SK-N-MC (cell line): ENCODE data around the gene PROSER1.

Source experiments
- DNase-seq: peaks from one replicate; pipeline ENCODE4 v3.0.0-alpha.2; 2011; ENCODE audit warnings: low read depth, low spot score
- H3K27ac ChIP-seq: fragments of 200-600 bp; sonication (generic); 2 replicates; pipeline ENCODE4 v1.5.1; 2016; ENCODE audit warnings: mixed run types
- H3K36me3 ChIP-seq: fragments of 200-600 bp; sonication (generic); 2 replicates; pipeline ENCODE4 v1.6.1; 2017; ENCODE audit warnings: antibody characterized with exemption, low read length, mixed read lengths; ENCODE audit not compliant: insufficient read depth
- H3K4me3 ChIP-seq: fragments of 200-600 bp; sonication (generic); 2 replicates; pipeline ENCODE4 v1.5.1; 2016
- H3K9ac ChIP-seq: fragments of 200-600 bp; sonication (generic); 2 replicates; pipeline ENCODE4 v1.8.0; 2017; ENCODE audit warnings: mixed run types, mixed read lengths; ENCODE audit not compliant: insufficient read length
- H3K9me3 ChIP-seq: fragments of 200-600 bp; sonication (generic); 2 replicates; pipeline ENCODE4 v1.6.1; 2017; ENCODE audit warnings: low read depth, mild to moderate bottlenecking, antibody characterized with exemption, low read length, moderate library complexity, mixed read lengths
- EZH2 ChIP-seq: fragments of 200-600 bp; sonication (generic); IDR thresholded peaks from one replicate; pipeline ENCODE4 v1.6.1; 2017; ENCODE audit warnings: antibody characterized with exemption
- FOXP2 ChIP-seq: optimal IDR thresholded peaks from 2 replicates; pipeline ENCODE3; 2011; ENCODE audit warnings: mild to moderate bottlenecking, moderate library complexity; ENCODE audit not compliant: insufficient read depth; ENCODE audit errors: extremely low read length, control extremely low read depth
- POLR2AphosphoS5 ChIP-seq: IDR thresholded peaks from 2 replicates; pipeline ENCODE4 v1.6.1; 2012; ENCODE audit warnings: mild to moderate bottlenecking, low read depth, low read length, borderline replicate concordance

Gene PROSER1

GRCh38 chr13:38981096-38981495, 56.8 kb downstream of the PROSER1 start:
- Histone ChIP-seq H3K4me3 (no peak overlapping the region), H3K27ac (no peak overlapping the region), H3K36me3 (no peaks in the 10 kb centered on the region), H3K9me3 (no peaks in the 10 kb centered on the region), H3K9ac (no peak overlapping the region)
- TF ChIP-seq EZH2 (no peak), POLR2AphosphoS5 (no peak), FOXP2 (no peak)
- no peak for DNase-seq

GRCh38 chr13:38980750-38981078, 57.2 kb downstream of the PROSER1 start:
- H3K4me3 ChIP-seq = no peak overlapping the region
- no peaks in the 10 kb centered on the region for H3K36me3 ChIP-seq
- H3K9me3 ChIP-seq = no peaks in the 10 kb centered on the region
- DNase-seq = no peak
- no peak overlapping the region for H3K9ac ChIP-seq
- TF ChIP-seq FOXP2 = no peak
- no peak for TF ChIP-seq EZH2
- no peak for TF ChIP-seq POLR2AphosphoS5
- H3K27ac ChIP-seq = no peak overlapping the region

GRCh38 chr13:38979891-38980749, 57.8 kb downstream of the PROSER1 start:
- no peak overlapping the region; the same call in 1 of the 2 replicates for H3K27ac ChIP-seq
- no peak overlapping the region for H3K9ac ChIP-seq
- no peaks in the 10 kb centered on the region for H3K9me3 ChIP-seq
- TF ChIP-seq EZH2 (no peak), POLR2AphosphoS5 (no peak), FOXP2 (no peak)
- H3K36me3 ChIP-seq = no peaks in the 10 kb centered on the region
- DNase-seq = no peak
- no peak overlapping the region for H3K4me3 ChIP-seq

GRCh38 chr13:38970380-38971051, 67.4 kb downstream of the PROSER1 start:
- H3K9me3 ChIP-seq = no peaks in the 10 kb centered on the region
- H3K27ac ChIP-seq = no peak overlapping the region
- H3K36me3 ChIP-seq = no peaks in the 10 kb centered on the region
- TF ChIP-seq EZH2 (no peak), FOXP2 (no peak), POLR2AphosphoS5 (no peak)
- H3K9ac ChIP-seq = no peak overlapping the region
- DNase-seq = no peak
- no peak overlapping the region for H3K4me3 ChIP-seq

GRCh38 chr13:38969187-38969586, 68.7 kb downstream of the PROSER1 start:
- TF ChIP-seq POLR2AphosphoS5 = no peak
- no peak for TF ChIP-seq FOXP2
- no peak for TF ChIP-seq EZH2
- no peaks in the 10 kb centered on the region for H3K36me3 ChIP-seq
- H3K4me3 ChIP-seq = no peak overlapping the region
- H3K9ac ChIP-seq = no peak overlapping the region
- H3K27ac ChIP-seq = no peak overlapping the region
- no peak for DNase-seq
- no peaks in the 10 kb centered on the region for H3K9me3 ChIP-seq

GRCh38 chr13:38967446-38967845, 70.4 kb downstream of the PROSER1 start:
- no peak overlapping the region for H3K27ac ChIP-seq
- TF ChIP-seq POLR2AphosphoS5 (no peak), EZH2 (no peak), FOXP2 (no peak)
- no peaks in the 10 kb centered on the region for H3K36me3 ChIP-seq
- DNase-seq = no peak
- H3K4me3 ChIP-seq = no peak overlapping the region
- no peak overlapping the region for H3K9ac ChIP-seq
- H3K9me3 ChIP-seq = no peaks in the 10 kb centered on the region

- Histone ChIP-seq H3K9me3 (peaks cover 2% of the 10 kb centered on the region; the same call in 1 of the 2 replicates), H3K4me3 (no peak overlapping the region), H3K36me3 (no peaks in the 10 kb centered on the region), H3K9ac (no peak overlapping the region), H3K27ac (no peak overlapping the region)
- DNase-seq = no peak
- TF ChIP-seq EZH2 (no peak), POLR2AphosphoS5 (no peak), FOXP2 (no peak)
Observed at GRCh38 chr13:38965281-38965680, 72.6 kb downstream of the PROSER1 start.

GRCh38 chr13:38960175-38960574, 77.7 kb downstream of the PROSER1 start:
- H3K9me3 ChIP-seq = peaks cover 8% of the 10 kb centered on the region; the same call in 1 of the 2 replicates
- no peaks in the 10 kb centered on the region for H3K36me3 ChIP-seq
- H3K9ac ChIP-seq = no peak overlapping the region
- TF ChIP-seq FOXP2 (no peak), EZH2 (no peak), POLR2AphosphoS5 (no peak)
- no peak overlapping the region for H3K27ac ChIP-seq
- H3K4me3 ChIP-seq = no peak overlapping the region
- no peak for DNase-seq
